SU-DHL-6 (cell line): Measurements from ENCODE around the gene AQR.

Source experiments
- EZH2phosphoT487 ChIP-seq: fragments of 200-600 bp; sonication (generic), shearing (Covaris generic); conservative IDR thresholded peaks from 2 replicates; pipeline ENCODE4 v1.6.1; 2018; ENCODE audit warnings: mild to moderate bottlenecking, antibody characterized with exemption, low read length, moderate library complexity, mixed read lengths
- TF ChIP-seq, protein P1 (sequence below): fragments of 200-600 bp; sonication (generic); IDR thresholded peaks from one replicate; pipeline ENCODE4 v1.5.1; 2017; ENCODE audit warnings: antibody characterized with exemption, mild to moderate bottlenecking, low read length, moderate library complexity; ENCODE audit not compliant: insufficient read depth, poor library complexity, severe bottlenecking

DNA sequence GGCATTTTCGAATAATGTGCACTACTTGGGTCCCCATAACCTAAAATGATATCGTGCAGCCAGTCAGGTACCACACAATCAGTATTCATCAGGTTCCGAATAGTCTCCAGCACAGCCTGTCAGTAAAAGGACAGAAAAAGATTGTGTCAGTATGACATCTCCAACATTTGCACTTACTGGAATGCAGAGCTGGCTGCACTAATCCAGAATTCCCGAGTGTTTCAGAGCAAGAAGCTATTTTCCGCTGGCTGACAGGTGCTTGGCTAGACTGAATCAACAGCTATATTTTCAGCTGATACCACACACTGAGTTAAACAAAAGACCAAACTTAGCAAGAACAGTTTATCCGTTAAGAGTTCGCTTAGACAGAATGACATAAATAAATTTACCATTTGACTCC, 68.8 kb downstream of the AQR start:
- TF ChIP-seq, protein P1, sequence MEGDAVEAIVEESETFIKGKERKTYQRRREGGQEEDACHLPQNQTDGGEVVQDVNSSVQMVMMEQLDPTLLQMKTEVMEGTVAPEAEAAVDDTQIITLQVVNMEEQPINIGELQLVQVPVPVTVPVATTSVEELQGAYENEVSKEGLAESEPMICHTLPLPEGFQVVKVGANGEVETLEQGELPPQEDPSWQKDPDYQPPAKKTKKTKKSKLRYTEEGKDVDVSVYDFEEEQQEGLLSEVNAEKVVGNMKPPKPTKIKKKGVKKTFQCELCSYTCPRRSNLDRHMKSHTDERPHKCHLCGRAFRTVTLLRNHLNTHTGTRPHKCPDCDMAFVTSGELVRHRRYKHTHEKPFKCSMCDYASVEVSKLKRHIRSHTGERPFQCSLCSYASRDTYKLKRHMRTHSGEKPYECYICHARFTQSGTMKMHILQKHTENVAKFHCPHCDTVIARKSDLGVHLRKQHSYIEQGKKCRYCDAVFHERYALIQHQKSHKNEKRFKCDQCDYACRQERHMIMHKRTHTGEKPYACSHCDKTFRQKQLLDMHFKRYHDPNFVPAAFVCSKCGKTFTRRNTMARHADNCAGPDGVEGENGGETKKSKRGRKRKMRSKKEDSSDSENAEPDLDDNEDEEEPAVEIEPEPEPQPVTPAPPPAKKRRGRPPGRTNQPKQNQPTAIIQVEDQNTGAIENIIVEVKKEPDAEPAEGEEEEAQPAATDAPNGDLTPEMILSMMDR = no peak
- TF ChIP-seq EZH2phosphoT487 = no peak
